PC-3 (cell line): Measurements from ENCODE around the gene RFC1.

Source experiments
- CTCF ChIP-seq: fragments of 300-600 bp; sonication (generic); conservative IDR thresholded peaks from 2 replicates; pipeline ENCODE4 v1.5.1; 2017; ENCODE audit warnings: antibody characterized with exemption, low read depth, mild to moderate bottlenecking, low read length
- EZH2 ChIP-seq: fragments of 300-600 bp; sonication (generic); IDR thresholded peaks from one replicate; pipeline ENCODE4 v1.6.1; 2017; ENCODE audit warnings: antibody characterized with exemption, mild to moderate bottlenecking, low read length; ENCODE audit not compliant: unreplicated experiment

- no peak for TF ChIP-seq CTCF
- TF ChIP-seq EZH2: no peak
Observed at GRCh38 chr4:39348371-39349315, 17.5 kb downstream of the RFC1 start.
